Ovary (tissue), 10 donors: ENCODE results near the gene PTPN23. TPM values are rescaled to one million over a fixed set of nuclear protein-coding genes. Genes with fewer than 3 reads are reported as not detected.

ENCODE experiments used
- DNase-seq, 5 donors: peaks; one replicate each; pipeline ENCODE4 v3.0.0-alpha.2; 2019 to 2020
- H3K27ac ChIP-seq, 2 donors: fragments of 200-600 bp; one replicate each; pipeline versions ENCODE4 v1.5.1 to v1.8.0; 2019 to 2022
- H3K27me3 ChIP-seq: fragments of 200-600 bp; one replicate; pipeline ENCODE4 v1.8.0; 2022
- H3K36me3 ChIP-seq: fragments of 200-600 bp; sonication (generic); one replicate; pipeline ENCODE4 v1.5.1; 2019
- H3K4me1 ChIP-seq: one replicate; pipeline ENCODE4 v1.8.1; 2013; ENCODE audit warnings: mild to moderate bottlenecking, moderate library complexity; ENCODE audit not compliant: insufficient read depth
- H3K4me3 ChIP-seq: fragments of 200-600 bp; sonication (generic); one replicate; pipeline ENCODE4 v1.5.1; 2017
- H3K9me3 ChIP-seq, 2 donors: fragments of 200-600 bp in 1 of 2; sonication (generic) in 1 of 2; one replicate each; pipeline versions ENCODE4 v1.5.1 to v1.8.1; 2013 to 2019; ENCODE audit warnings: mild to moderate bottlenecking in 1 of 2, moderate library complexity in 1 of 2
- CTCF ChIP-seq, 3 donors: fragments of 450-650 bp in 2 of 3; fragments of 200-600 bp in 1 of 3; IDR thresholded peaks; one replicate each; pipeline versions ENCODE4 v1.5.1 to v1.8.0; 2016 to 2022; ENCODE audit warnings: antibody characterized with exemption in 3 of 3, mild to moderate bottlenecking in 1 of 3
- EP300 ChIP-seq: sonication (generic); formaldehyde crosslinking; IDR thresholded peaks from one replicate; pipeline ENCODE4 v1.6.1; 2017; ENCODE audit warnings: antibody characterized with exemption
- POLR2A ChIP-seq: fragments of 450-650 bp; IDR thresholded peaks from one replicate; pipeline ENCODE4 v1.6.1; 2017; ENCODE audit warnings: antibody characterized with exemption, mild to moderate bottlenecking, moderate library complexity
- WGBS, 3 donors: extraction: QIAGEN DNeasy Blood & Tissue Kit in 1 of 3; methylation state at CpG; one replicate each; pipeline versions ENCODE4 v1.1.5 to v1.1.7; 2013 to 2017; 5-methylcytosine and 5-hydroxymethylcytosine counted together
- intact Hi-C, 4 donors: fragments of 100-400 bp; cut with DNase I; formaldehyde crosslinking; loops; one replicate each; pipeline versions ENCODE4 v1.11.0 to v1.15.1; 2022 to 2023
- long read RNA-seq, 3 donors: library from polyadenylated mRNA in 2 of 3; unstranded in 2 of 3; transcript quantifications; one replicate each; pipeline ENCODE4 v2.0.0 and lab custom pipeline, GENCODE V29; 2021 to 2026
- polyA plus RNA-seq, 2 donors: library from polyadenylated mRNA; stranded (reverse); fragments of 200-250 nt in 1 of 2; fragments of 350-450 nt in 1 of 2; fragmentation: Illumina TruSeq in 1 of 2; extraction: RNeasy Lipid Tissue Mini Kit (QIAGEN cat#74804) in 1 of 2; gene quantifications; one replicate each; pipeline ENCODE4 v1.2.3, GENCODE V29; 2013 to 2014
- total RNA-seq, 7 donors: library from RNA; depleted of rRNA in 2 of 7; stranded (reverse); fragments of >200 nt in 2 of 7; fragmentation: NEBNext Ultra II Directional in 3 of 7; extraction: Animal tissue kit (Norgen Biotek cat#: 25700) in 3 of 7; gene quantifications; one replicate each; pipeline versions ENCODE4 v1.1.0 to v1.2.4, GENCODE V29; 2016 to 2023
- donor health status: DM: no; HTN: no; CAD: no; lungs with moderate emphysema.
- donor health status: DM: no; HTN: no; CAD: no.
- donor health status: Bipolar disorder and iron deficiency.
- donor health status: DM: yes; HTN: yes; CAD: no.
- donor health status: DM: no; HTN: no; CAD: no.
- donor health status: DM: yes; HTN: yes; CAD: no.

The PTPN23 gene
- total RNA-seq (10 to 100 TPM; 16.4 to 56.9 (median 44.4) TPM), polyA plus RNA-seq (10 to 100 TPM in 1 of 2 donors, 1 to 10 TPM in 1; 7.3 to 18.3 TPM)
- long read RNA-seq, donor 1, partial matches to known transcripts = 15 of 18 reads
- long read RNA-seq, donor 1, other reads (novel, unspliced or antisense) = 0 of 18 reads
- long read RNA-seq, donor 2, partial matches to known transcripts = 15 of 16 reads
- long read RNA-seq, donor 2, other reads (novel, unspliced or antisense) = 0 of 16 reads
- long read RNA-seq, donor 3, partial matches to known transcripts = 40 of 46 reads
- long read RNA-seq, donor 3, other reads (novel, unspliced or antisense) = 6 of 46 reads

- peak; percentile 99 for DNase-seq
- peak in 2 of 3 donors; percentile 15 to 38 for TF ChIP-seq CTCF (IDR thresholded peaks at IDR 0.05)
- peak; percentile 94 for TF ChIP-seq POLR2A
- peak; percentile 29 for TF ChIP-seq EP300
- H3K9me3 ChIP-seq = no peaks in the 10 kb centered on the region
- intact Hi-C loops = loop anchor here in 1 of 4 donors (10.0 kb wide), 1 partner anchor 684 kb away; no protein-coding TSS in a partner anchor
- H3K4me3 ChIP-seq = peak within 1 kb of the TSS; percentile 99
- no peaks in the 10 kb centered on the region for H3K27me3 ChIP-seq
- 0 to 1% (median 0%) methylated on average over 46 to 61 of the region's 61 CpGs for WGBS, 3 donors
- no peaks in the 10 kb centered on the region for H3K36me3 ChIP-seq
- H3K4me1 ChIP-seq = peaks cover 7% of the 10 kb centered on the region
- H3K27ac ChIP-seq = peak within 1 kb of the TSS; percentile 83 to 86
Observed at GRCh38 chr3:47380601-47381316, at the start of gene PTPN23. Gene PTPN23, plus strand, starts transcription at chr3:47381021. Its CDS starts 76 bp downstream, at chr3:47381097.

- Histone ChIP-seq H3K27ac (no peak overlapping the region), H3K4me1 (no peaks in the 10 kb centered on the region), H3K4me3 (no peak overlapping the region), H3K9me3 (no peaks in the 10 kb centered on the region), H3K36me3 (no peaks in the 10 kb centered on the region), H3K27me3 (no peaks in the 10 kb centered on the region)
- WGBS, 3 donors = 68 to 75% (median 74%) methylated on average over 3 of the region's 3 CpGs
- DNase-seq = no peak
- TF ChIP-seq CTCF (IDR thresholded peaks at IDR 0.05) (no peak), EP300 (no peak)
- intact Hi-C loops = no loop called here
Observed at GRCh38 chr3:47333907-47334306, 46.9 kb upstream of the PTPN23 start.

GRCh38 chr3:47337656-47338055 is 43.2 kb upstream of the PTPN23 start:
- Histone ChIP-seq H3K36me3 (no peaks in the 10 kb centered on the region), H3K9me3 (no peaks in the 10 kb centered on the region), H3K4me3 (no peak overlapping the region), H3K4me1 (no peaks in the 10 kb centered on the region), H3K27me3 (no peaks in the 10 kb centered on the region), H3K27ac (no peak overlapping the region)
- no peak for TF ChIP-seq CTCF (IDR thresholded peaks at IDR 0.05)
- no peak for TF ChIP-seq EP300
- TF ChIP-seq POLR2A = no peak
- WGBS, 3 donors = 86 to 94% (median 89%) methylated on average over 5 of the region's 5 CpGs
- intact Hi-C loops = no loop called here
- DNase-seq = no peak

- Histone ChIP-seq H3K27ac (no peak overlapping the region), H3K4me3 (no peak overlapping the region), H3K4me1 (no peaks in the 10 kb centered on the region), H3K9me3 (no peaks in the 10 kb centered on the region), H3K27me3 (no peaks in the 10 kb centered on the region), H3K36me3 (no peaks in the 10 kb centered on the region)
- intact Hi-C loops = no loop called here
- DNase-seq = no peak
- WGBS, 3 donors = 90 to 93% (median 93%) methylated on average over 2 of the region's 2 CpGs
- no peak for TF ChIP-seq CTCF (IDR thresholded peaks at IDR 0.05)
- no peak for TF ChIP-seq POLR2A
- no peak for TF ChIP-seq EP300
Observed at GRCh38 chr3:47339951-47340350, 40.9 kb upstream of the PTPN23 start.
